Panc1 (cell line): Measurements from ENCODE around the gene MLPH.

Source experiments
- CTCF ChIP-seq: fragments of 450-650 bp; IDR thresholded peaks from 2 replicates; pipeline ENCODE4 v1.5.1; 2017; ENCODE audit warnings: mild to moderate bottlenecking
- POLR2AphosphoS5 ChIP-seq: IDR thresholded peaks from 2 replicates; pipeline ENCODE4 v1.6.1; 2012; ENCODE audit warnings: mild to moderate bottlenecking, low read depth, low read length, moderate library complexity
- REST ChIP-seq, 2 experiments: IDR thresholded peaks; 2 replicates each; pipeline ENCODE4 v1.6.1; 2011 to 2012; ENCODE audit warnings: low read depth in 2 of 2, control low read depth in 1 of 2, low read length in 1 of 2, mild to moderate bottlenecking in 1 of 2, moderate library complexity in 1 of 2; ENCODE audit not compliant: insufficient read depth in 1 of 2

- TF ChIP-seq CTCF (no peak), REST (IDR thresholded peaks at IDR 0.05; ENCODE audit: insufficient read depth in 1 of 2, low read depth in 2 of 2, low read length in 1 of 2) (no peak), POLR2AphosphoS5 (no peak)
These were observed 4.6 kb downstream of the MLPH start for GRCh38 chr2:237491515-237492118.
